OCI-LY1 (cell line): ENCODE measurements around the gene ACAA2.

Experiments used
- EZH2 ChIP-seq: fragments of 200-600 bp; sonication (generic), shearing (Covaris generic); IDR thresholded peaks from 2 replicates; pipeline ENCODE4 v1.8.0; 2017; ENCODE audit warnings: borderline replicate concordance, mixed run types, mild to moderate bottlenecking, antibody characterized with exemption, low read length, moderate library complexity, mixed read lengths
- TF ChIP-seq, protein P1 (sequence below): fragments of 200-600 bp; sonication (generic), shearing (Covaris generic); IDR thresholded peaks from 2 replicates; pipeline ENCODE4 v1.5.1; 2017; ENCODE audit warnings: mild to moderate bottlenecking, antibody characterized with exemption, low read length, moderate library complexity, mixed read lengths

DNA sequence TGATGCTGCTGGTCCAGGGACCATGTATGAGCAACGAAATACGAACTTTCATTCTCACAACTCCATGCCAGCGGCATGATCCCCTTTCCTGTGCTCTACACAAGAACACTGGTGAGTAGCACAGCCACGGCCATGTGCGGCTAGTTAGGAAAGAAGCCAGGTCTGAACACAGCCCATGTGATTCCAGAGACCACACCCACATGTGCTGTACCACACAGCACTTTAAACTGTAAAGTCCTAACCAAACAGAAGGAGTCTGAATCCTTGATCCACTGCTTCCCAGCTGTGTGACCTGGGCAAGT, 33.0 kb upstream of the ACAA2 start:
- TF ChIP-seq, protein P1, sequence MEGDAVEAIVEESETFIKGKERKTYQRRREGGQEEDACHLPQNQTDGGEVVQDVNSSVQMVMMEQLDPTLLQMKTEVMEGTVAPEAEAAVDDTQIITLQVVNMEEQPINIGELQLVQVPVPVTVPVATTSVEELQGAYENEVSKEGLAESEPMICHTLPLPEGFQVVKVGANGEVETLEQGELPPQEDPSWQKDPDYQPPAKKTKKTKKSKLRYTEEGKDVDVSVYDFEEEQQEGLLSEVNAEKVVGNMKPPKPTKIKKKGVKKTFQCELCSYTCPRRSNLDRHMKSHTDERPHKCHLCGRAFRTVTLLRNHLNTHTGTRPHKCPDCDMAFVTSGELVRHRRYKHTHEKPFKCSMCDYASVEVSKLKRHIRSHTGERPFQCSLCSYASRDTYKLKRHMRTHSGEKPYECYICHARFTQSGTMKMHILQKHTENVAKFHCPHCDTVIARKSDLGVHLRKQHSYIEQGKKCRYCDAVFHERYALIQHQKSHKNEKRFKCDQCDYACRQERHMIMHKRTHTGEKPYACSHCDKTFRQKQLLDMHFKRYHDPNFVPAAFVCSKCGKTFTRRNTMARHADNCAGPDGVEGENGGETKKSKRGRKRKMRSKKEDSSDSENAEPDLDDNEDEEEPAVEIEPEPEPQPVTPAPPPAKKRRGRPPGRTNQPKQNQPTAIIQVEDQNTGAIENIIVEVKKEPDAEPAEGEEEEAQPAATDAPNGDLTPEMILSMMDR: no peak
- no peak for TF ChIP-seq EZH2
